ENCODE results near the gene STK38L. TPM values are rescaled to one million over a fixed set of nuclear protein-coding genes. Genes with fewer than 3 reads are reported as not detected.

The STK38L gene
- total RNA-seq, 2 experiments from 2014 or later, result 31.2 to 32.0 TPM

- Mint-ChIP-seq H3K36me3 (no peaks in the 10 kb centered on the region), H3K4me3 (no peak overlapping the region), H3K27ac (no peak overlapping the region), H3K9me3 (no peaks in the 10 kb centered on the region), H3K4me1 (peaks cover 35% of the 10 kb centered on the region), H3K27me3 (peaks cover 48% of the 10 kb centered on the region)
- DNase-seq, result no peak
These were observed 90.6 kb downstream of the STK38L start for GRCh38 chr12:27334721-27335082.

DNA sequence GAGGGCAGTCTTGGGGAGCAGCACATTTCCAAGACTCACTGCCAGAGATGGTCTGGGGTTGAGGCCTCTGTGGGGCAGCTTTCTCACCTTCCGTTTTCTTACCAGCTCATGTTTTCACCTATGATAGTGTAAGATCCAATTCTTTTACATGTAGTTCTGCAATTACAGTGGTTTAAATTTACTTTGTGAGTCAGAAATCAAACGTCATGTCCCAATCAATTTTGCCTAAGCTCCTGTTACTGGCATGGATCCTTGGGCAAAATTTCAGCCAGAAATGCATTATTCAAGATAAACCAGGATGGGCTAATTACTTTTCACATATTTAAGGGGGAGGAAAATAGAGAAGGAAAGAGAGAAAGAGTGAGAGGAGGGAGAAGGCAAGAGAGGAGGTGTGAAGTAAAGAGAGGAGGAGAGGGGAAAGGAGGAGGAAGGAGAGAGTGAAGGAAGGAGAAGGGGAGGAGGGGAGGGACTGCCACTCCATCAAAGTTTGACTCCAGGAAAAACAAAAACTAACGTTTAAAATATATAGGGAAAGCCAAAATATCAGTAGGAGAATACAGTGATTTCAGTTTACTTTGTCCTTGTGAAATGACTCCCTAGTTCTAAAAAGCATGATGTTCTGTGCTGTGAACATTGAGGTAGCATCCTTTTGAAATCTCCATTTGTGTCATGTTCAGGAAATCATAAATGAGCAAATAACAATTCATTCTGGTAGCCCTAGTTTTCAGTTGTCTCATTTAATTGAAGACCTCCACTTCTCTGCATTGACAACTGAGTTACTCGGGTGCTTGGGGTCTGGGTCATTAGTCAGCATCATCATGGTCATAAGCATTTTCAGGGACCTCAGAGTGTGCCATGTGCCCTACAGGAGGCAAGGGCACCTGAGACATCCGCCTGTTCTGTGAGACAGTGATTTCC, 91.5 kb downstream of the STK38L start:
- Mint-ChIP-seq H3K36me3 (no peaks in the 10 kb centered on the region), H3K27me3 (peaks cover 40% of the 10 kb centered on the region), H3K4me3 (no peak overlapping the region), H3K4me1 (peaks cover 31% of the 10 kb centered on the region), H3K9me3 (no peaks in the 10 kb centered on the region), H3K27ac (no peak overlapping the region)
- DNase-seq, result no peak

DNA sequence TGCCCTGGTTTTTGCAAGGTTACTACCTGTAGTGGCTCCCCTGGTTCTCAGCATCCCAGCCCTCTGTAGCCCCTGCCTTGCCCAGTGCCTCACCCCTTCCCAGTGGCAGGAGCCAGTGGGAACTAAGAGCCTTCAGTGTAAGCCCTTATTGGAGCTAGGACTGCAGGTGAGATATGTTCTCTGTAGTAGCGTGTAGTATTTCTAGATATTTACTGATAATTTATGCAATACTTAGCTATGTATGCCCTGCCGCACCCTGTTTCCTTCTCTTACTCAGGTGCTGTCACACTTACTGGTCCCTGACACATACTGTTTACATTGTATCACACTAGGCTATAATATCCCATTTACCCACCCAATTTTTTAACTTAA, 92.2 kb downstream of the STK38L start:
- Mint-ChIP-seq H3K27me3 (peaks cover 43% of the 10 kb centered on the region), H3K4me3 (no peak overlapping the region), H3K36me3 (no peaks in the 10 kb centered on the region), H3K4me1 (peaks cover 24% of the 10 kb centered on the region), H3K9me3 (no peaks in the 10 kb centered on the region), H3K27ac (no peak overlapping the region)
- DNase-seq, result no peak

DNA sequence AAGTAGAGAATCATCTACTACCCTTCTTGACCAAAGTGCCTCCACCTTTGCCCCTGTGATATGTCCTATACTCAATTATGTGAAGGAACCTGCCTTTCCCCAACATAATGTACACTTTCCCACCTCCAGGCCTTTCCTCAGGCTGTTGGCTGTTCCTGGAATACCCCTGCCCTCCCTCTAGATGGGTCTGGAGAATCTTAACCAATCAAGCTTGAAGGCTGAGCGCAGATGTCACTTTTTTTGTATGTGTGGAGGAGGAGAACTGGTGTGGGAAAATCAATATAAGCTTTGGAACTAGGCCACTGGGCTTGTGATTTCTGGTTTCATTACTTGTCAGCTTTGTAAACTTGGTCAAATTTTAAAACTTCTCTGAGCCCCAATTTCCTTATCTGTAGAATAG, 93.3 kb downstream of the STK38L start:
- no peak for DNase-seq
- Mint-ChIP-seq H3K4me1 (peaks cover 13% of the 10 kb centered on the region), H3K36me3 (no peaks in the 10 kb centered on the region), H3K9me3 (no peaks in the 10 kb centered on the region), H3K27ac (no peak overlapping the region), H3K4me3 (no peak overlapping the region), H3K27me3 (peaks cover 37% of the 10 kb centered on the region)

DNA sequence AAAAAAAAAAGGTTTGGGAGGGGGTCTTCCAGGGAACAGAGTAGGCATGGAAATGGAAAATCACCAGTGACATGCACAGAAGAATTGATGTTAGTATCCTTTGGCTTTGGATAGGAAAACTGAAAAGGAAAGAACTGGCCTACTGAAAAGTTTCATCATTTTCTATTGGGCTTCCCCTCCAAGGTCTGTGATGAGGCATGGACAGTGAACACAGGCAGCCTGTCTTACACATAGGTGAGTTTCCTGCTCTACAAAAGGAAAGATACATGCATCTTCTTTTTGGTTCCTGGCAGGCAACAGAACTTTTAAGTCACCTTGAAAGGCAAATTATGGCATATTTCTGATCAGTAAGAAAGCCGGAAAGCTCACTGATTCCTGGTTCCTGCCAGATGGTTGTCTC, 94.4 kb downstream of the STK38L start:
- H3K27me3 Mint-ChIP-seq, result peaks cover 33% of the 10 kb centered on the region
- no peak overlapping the region for H3K4me3 Mint-ChIP-seq
- no peak for DNase-seq
- no peaks in the 10 kb centered on the region for H3K9me3 Mint-ChIP-seq
- peaks cover 11% of the 10 kb centered on the region for H3K4me1 Mint-ChIP-seq
- H3K36me3 Mint-ChIP-seq, result no peaks in the 10 kb centered on the region
- no peak overlapping the region for H3K27ac Mint-ChIP-seq

- no peaks in the 10 kb centered on the region for H3K9me3 Mint-ChIP-seq
- H3K4me3 Mint-ChIP-seq, result no peak overlapping the region
These were observed 96.9 kb downstream of the STK38L start for GRCh38 chr12:27340971-27341370.

GRCh38 chr12:27342536-27342935, 98.5 kb downstream of the STK38L start:
- Mint-ChIP-seq H3K9me3 (no peaks in the 10 kb centered on the region), H3K27ac (no peak overlapping the region), H3K36me3 (no peaks in the 10 kb centered on the region), H3K4me1 (peaks cover 5% of the 10 kb centered on the region), H3K27me3 (peaks cover 5% of the 10 kb centered on the region), H3K4me3 (no peak overlapping the region)
- no peak for DNase-seq

More at GRCh38 chr12:27340971-27341370, 96.9 kb downstream of the STK38L start:
- H3K27me3 Mint-ChIP-seq, result peaks cover 15% of the 10 kb centered on the region
- H3K27ac Mint-ChIP-seq, result no peak overlapping the region
- H3K36me3 Mint-ChIP-seq, result no peaks in the 10 kb centered on the region
- no peak for DNase-seq
- peaks cover 5% of the 10 kb centered on the region for H3K4me1 Mint-ChIP-seq

GRCh38 chr12:27343255-27344000, 99.3 kb downstream of the STK38L start:
- Mint-ChIP-seq H3K4me1 (peaks cover 2% of the 10 kb centered on the region), H3K9me3 (no peaks in the 10 kb centered on the region), H3K36me3 (no peaks in the 10 kb centered on the region), H3K4me3 (no peak overlapping the region), H3K27ac (no peak overlapping the region), H3K27me3 (peaks cover 5% of the 10 kb centered on the region)
- no peak for DNase-seq

DNA sequence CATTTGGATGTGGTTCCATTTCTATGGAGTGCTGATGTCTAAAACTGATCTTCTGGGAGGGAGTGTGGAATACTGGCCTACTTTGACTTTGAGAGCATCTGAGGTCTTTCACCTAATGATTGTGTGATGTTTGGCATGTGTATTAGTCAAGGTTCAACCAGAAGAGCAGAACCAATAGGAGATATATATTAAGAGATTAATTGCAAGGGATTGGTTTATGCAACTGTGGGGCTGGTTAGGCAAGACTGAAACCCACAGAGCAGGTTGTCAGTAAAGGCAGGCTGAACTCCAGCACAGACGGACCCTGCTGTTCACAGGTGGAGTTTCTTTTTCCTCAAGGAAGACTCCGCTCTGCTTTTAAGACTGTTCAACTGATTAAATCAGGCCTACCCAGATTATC, 100.2 kb downstream of the STK38L start:
- DNase-seq, result no peak
- Mint-ChIP-seq H3K9me3 (no peaks in the 10 kb centered on the region), H3K4me3 (no peak overlapping the region), H3K27me3 (peaks cover 5% of the 10 kb centered on the region), H3K4me1 (no peaks in the 10 kb centered on the region), H3K27ac (no peak overlapping the region), H3K36me3 (no peaks in the 10 kb centered on the region)

GRCh38 chr12:27344760-27345159, 100.7 kb downstream of the STK38L start:
- H3K4me3 Mint-ChIP-seq, result no peak overlapping the region
- no peak overlapping the region for H3K27ac Mint-ChIP-seq
- H3K27me3 Mint-ChIP-seq, result peaks cover 5% of the 10 kb centered on the region
- no peaks in the 10 kb centered on the region for H3K9me3 Mint-ChIP-seq
- no peak for DNase-seq
- no peaks in the 10 kb centered on the region for H3K4me1 Mint-ChIP-seq
- no peaks in the 10 kb centered on the region for H3K36me3 Mint-ChIP-seq

GRCh38 chr12:27345376-27345775, 101.3 kb downstream of the STK38L start:
- no peak for DNase-seq
- H3K4me3 Mint-ChIP-seq, result no peak overlapping the region
- H3K27me3 Mint-ChIP-seq, result peaks cover 5% of the 10 kb centered on the region
- H3K9me3 Mint-ChIP-seq, result no peaks in the 10 kb centered on the region
- no peak overlapping the region for H3K27ac Mint-ChIP-seq
- H3K4me1 Mint-ChIP-seq, result no peaks in the 10 kb centered on the region
- H3K36me3 Mint-ChIP-seq, result no peaks in the 10 kb centered on the region

- H3K4me1 Mint-ChIP-seq, result no peaks in the 10 kb centered on the region
- H3K27me3 Mint-ChIP-seq, result peaks cover 3% of the 10 kb centered on the region
- no peak for DNase-seq
- H3K4me3 Mint-ChIP-seq, result no peak overlapping the region
- no peaks in the 10 kb centered on the region for H3K36me3 Mint-ChIP-seq
- H3K27ac Mint-ChIP-seq, result no peak overlapping the region
- H3K9me3 Mint-ChIP-seq, result no peaks in the 10 kb centered on the region
These were observed 103.7 kb downstream of the STK38L start for GRCh38 chr12:27347779-27348178.

GRCh38 chr12:27351476-27351875, 107.4 kb downstream of the STK38L start:
- H3K4me3 Mint-ChIP-seq, result no peak overlapping the region

GRCh38 chr12:27355486-27355885, 111.4 kb downstream of the STK38L start:
- Mint-ChIP-seq H3K4me1 (no peaks in the 10 kb centered on the region), H3K27ac (no peak overlapping the region), H3K27me3 (peaks cover 18% of the 10 kb centered on the region), H3K4me3 (no peak overlapping the region), H3K36me3 (no peaks in the 10 kb centered on the region), H3K9me3 (no peaks in the 10 kb centered on the region)
- no peak for DNase-seq

More at GRCh38 chr12:27351476-27351875, 107.4 kb downstream of the STK38L start:
- no peaks in the 10 kb centered on the region for H3K9me3 Mint-ChIP-seq
- no peaks in the 10 kb centered on the region for H3K4me1 Mint-ChIP-seq
- H3K36me3 Mint-ChIP-seq, result no peaks in the 10 kb centered on the region
- no peak overlapping the region for H3K27ac Mint-ChIP-seq
- H3K27me3 Mint-ChIP-seq, result peaks cover 3% of the 10 kb centered on the region
- DNase-seq, result no peak

- Mint-ChIP-seq H3K4me1 (no peaks in the 10 kb centered on the region), H3K36me3 (no peaks in the 10 kb centered on the region), H3K27me3 (peaks cover 19% of the 10 kb centered on the region), H3K9me3 (no peaks in the 10 kb centered on the region), H3K27ac (no peak overlapping the region), H3K4me3 (no peak overlapping the region)
- DNase-seq, result no peak
These were observed 111.9 kb downstream of the STK38L start for GRCh38 chr12:27355979-27356378.

All from activated naive CD8-positive, alpha-beta T cell treated with anti-CD3 and anti-CD28 coated beads for 36 hours (primary cell).